CD4-positive, alpha-beta T cell treated with Interleukin-12 subunit alpha and Interleukin-12 subunit beta, for 1 hour (primary cell): Measurements from ENCODE around the gene DBX1.
A peak's percentile ranks its signal among the peaks of the same experiment; 100 is the strongest.

ENCODE experiments used
- DNase-seq: peaks from one replicate; pipeline ENCODE4 v3.0.0-alpha.2; 2020

The DBX1 gene

GRCh38 chr11:20120134-20120925 is 39.9 kb downstream of the DBX1 start:
- no peak for DNase-seq

GRCh38 chr11:20119315-20119714 is 41.0 kb downstream of the DBX1 start:
- no peak for DNase-seq

GRCh38 chr11:20118209-20118608 is 42.1 kb downstream of the DBX1 start:
- no peak for DNase-seq

DNA sequence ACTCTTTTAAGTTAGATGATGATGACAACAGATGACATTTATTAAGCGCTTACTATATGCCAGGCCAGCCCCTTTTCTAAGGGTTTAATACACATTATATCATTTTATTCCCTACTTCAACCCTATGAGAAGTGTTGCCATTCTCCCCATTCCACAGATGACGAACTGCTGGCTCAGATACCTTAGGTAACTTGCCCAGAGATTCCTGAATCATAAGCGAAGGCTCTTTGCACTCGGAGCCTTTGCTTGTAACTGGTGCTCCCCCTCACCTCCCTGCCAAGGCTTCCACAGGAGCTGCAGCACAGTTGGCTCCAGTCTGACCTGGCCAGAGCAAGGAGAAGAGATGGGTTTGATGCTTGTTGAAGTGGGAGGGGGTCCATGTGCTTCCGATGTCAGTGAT is 43.0 kb downstream of the DBX1 start:
- no peak for DNase-seq

GRCh38 chr11:20116825-20117224 is 43.5 kb downstream of the DBX1 start:
- DNase-seq: no peak

DNA sequence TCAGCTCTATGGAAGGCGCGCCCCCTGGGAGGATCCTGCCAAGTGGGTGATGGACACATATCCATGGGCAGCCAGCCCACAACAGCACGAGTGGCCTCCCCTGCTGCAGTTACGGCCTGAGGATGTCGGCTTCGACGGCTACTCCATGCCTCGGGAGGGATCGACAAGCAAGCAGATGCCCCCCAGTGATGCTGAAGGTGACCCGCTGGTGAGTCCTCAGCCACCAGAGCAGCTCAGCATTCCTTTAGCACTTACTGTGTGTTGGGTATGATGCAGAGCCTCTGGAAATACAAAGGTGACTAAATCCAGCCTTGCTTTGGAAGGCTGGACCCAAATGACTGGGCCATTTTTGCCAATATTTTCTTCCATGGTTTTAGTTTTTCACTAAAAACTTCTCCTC is 45.7 kb downstream of the DBX1 start:
- no peak for DNase-seq

GRCh38 chr11:20113149-20113438 is 47.2 kb downstream of the DBX1 start:
- no peak for DNase-seq

DNA sequence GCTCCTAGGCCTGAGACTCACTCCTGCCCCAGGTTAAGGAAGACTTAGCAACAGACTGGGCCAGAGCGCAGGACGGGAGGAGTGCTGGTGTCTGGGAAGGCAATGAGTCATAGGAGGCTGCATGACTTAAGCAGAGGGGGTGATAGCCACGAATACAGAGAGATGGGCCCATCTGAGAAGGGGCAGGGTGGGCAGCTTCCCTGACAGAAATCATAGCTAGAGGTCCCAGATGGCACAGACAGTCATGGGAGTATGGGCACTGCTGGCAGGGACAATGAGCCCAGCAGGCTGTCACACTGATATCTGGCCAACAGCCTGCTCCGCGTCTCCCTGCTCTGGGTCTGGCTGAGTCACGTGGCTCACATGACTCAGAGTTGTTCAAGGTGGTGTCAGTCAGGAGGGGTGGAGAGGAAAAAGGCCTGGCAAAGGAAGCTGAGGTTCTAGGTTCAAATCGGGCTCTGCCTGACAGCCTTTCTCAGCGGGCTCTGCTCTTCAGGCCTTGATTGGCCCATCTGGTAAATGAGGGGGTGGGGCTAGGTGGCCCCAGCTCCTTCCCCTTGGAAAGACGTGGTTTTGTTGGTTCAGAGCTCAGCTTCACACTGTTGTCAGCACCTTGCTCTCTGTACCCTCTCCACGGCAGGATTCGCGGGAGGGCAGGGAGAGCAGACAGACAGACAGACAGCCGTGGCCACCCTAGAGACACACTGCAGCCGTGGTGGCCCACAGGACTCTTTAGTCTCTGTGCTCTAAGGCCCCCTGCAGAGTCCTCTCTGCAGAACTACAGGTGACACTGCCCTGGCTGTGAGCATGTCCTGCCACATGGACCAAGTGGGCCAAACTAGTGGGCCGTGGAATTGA is 47.8 kb downstream of the DBX1 start:
- DNase-seq: no peak

- DNase-seq: no peak
These were observed 48.4 kb downstream of the DBX1 start for GRCh38 chr11:20111871-20112270.

DNA sequence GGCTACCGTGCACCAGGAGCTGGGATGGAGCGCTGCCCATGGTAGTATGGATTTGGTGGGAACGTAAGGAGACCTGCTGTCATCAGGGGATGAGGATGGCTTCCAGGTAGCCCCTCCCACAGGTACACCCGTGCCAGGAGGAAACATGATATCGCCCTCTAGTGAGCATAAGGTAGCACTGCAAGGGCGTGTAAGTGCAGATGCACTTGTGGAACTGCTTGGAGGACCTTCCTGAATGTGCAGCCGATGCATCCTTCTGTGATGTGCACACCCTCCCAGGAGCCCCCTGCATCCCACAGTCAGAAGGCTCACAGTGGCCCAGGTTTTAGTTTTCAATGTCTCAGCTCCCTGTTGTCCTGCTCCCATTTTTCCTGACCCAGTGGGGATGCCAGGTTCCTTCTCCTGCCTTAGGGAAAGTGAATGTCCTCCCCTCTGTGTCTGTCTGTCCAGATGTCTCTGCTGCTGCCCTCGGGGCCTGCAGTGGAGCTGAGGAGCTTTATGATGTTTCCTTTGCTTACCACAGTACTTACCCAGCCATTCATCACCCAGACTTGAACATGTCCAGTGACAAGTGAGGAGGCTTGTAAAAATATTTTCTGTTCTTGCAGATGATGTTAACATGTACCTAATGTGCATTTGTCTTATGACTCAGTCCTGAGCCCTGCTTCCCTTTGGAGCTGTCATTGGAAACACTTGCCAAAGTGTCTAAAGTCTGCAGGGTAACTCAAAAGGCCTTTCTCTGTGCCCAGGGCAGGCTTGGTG is 49.2 kb downstream of the DBX1 start:
- DNase-seq: peak; percentile 45

- no peak for DNase-seq
These were observed 50.4 kb downstream of the DBX1 start for GRCh38 chr11:20109731-20110445.
